Naive thymus-derived CD4-positive, alpha-beta T cell (primary cell): Measurements from ENCODE around the gene TAOK1. TPM values are rescaled to one million over a fixed set of nuclear protein-coding genes. Genes with fewer than 3 reads are reported as not detected.
A peak's percentile ranks its signal among the peaks of the same experiment; 100 is the strongest.

Experiments
- ATAC-seq: fragments of 150-1000 bp; cut with Tn5 transposase; 2 replicates; pipeline ENCODE4 v1.10.0; 2021; ENCODE audit warnings: mild to moderate bottlenecking, moderate library complexity
- CTCF ChIA-PET: fragments of 350-600 bp; sonication (Branson Sonifier 250); formaldehyde crosslinking; loops from one replicate; lab custom pipeline; 2021; ENCODE audit warnings: antibody characterized with exemption; lab: Charles Lee
- POLR2A ChIA-PET: fragments of 350-600 bp; sonication (Branson Sonifier 250); formaldehyde crosslinking; loops from one replicate; lab custom pipeline; 2021; ENCODE audit warnings: antibody characterized with exemption, inconsistent platforms; lab: Charles Lee
- DNase-seq, 9 donors: peaks; one replicate each; pipeline versions ENCODE4 v3.0.0 to v3.0.0-alpha.2; 2020 to 2022; ENCODE audit warnings: mixed read lengths in 1 of 9
- H3K27ac ChIP-seq: one replicate; pipeline ENCODE4 v1.7.0; 2013; ENCODE audit warnings: mild to moderate bottlenecking, low read depth, low read length, moderate library complexity
- H3K27me3 ChIP-seq, 2 donors: one replicate each; pipeline ENCODE4 v1.7.0; 2013; ENCODE audit warnings: low read length in 2 of 2, mild to moderate bottlenecking in 2 of 2, moderate library complexity in 2 of 2; ENCODE audit not compliant: control insufficient read depth in 2 of 2, insufficient read depth in 2 of 2
- H3K36me3 ChIP-seq, 3 experiments: 1 replicate in 2 of 3; 2 replicates in 1 of 3; pipeline ENCODE4 v1.7.0; 2013; ENCODE audit warnings: low read length in 3 of 3, mild to moderate bottlenecking in 3 of 3, moderate library complexity in 1 of 3; ENCODE audit not compliant: insufficient read depth in 3 of 3, control insufficient read depth in 2 of 3
- H3K4me1 ChIP-seq, 2 donors: one replicate each; pipeline ENCODE4 v1.7.0; 2013; ENCODE audit warnings: low read length in 2 of 2, mild to moderate bottlenecking in 2 of 2, moderate library complexity in 1 of 2; ENCODE audit not compliant: control insufficient read depth in 2 of 2, insufficient read depth in 2 of 2
- H3K4me3 ChIP-seq: 2 replicates; pipeline ENCODE4 v1.7.0; 2013; ENCODE audit warnings: mild to moderate bottlenecking, low read length
- H3K9me3 ChIP-seq, 3 experiments: 1 replicate in 2 of 3; 2 replicates in 1 of 3; pipeline ENCODE4 v1.7.0; 2013; ENCODE audit warnings: low read length in 3 of 3; ENCODE audit not compliant: control insufficient read depth in 2 of 3
- H3K27ac Mint-ChIP-seq, 9 donors: one replicate each; pipeline ENCODE4 v1.8.0; 2020 to 2022; ENCODE audit warnings: mixed read lengths in 9 of 9, mild to moderate bottlenecking in 8 of 9, moderate library complexity in 5 of 9, inconsistent platforms in 2 of 9
- H3K27me3 Mint-ChIP-seq, 5 donors: one replicate each; pipeline ENCODE4 v1.8.0; 2021 to 2022; ENCODE audit warnings: mixed read lengths in 5 of 5, mild to moderate bottlenecking in 1 of 5
- H3K36me3 Mint-ChIP-seq, 5 donors: one replicate each; pipeline ENCODE4 v1.8.0; 2020 to 2022; ENCODE audit warnings: mixed read lengths in 5 of 5, mild to moderate bottlenecking in 3 of 5, inconsistent platforms in 1 of 5
- H3K4me1 Mint-ChIP-seq, 7 donors: one replicate each; pipeline ENCODE4 v1.8.0; 2020 to 2022; ENCODE audit warnings: mixed read lengths in 7 of 7, mild to moderate bottlenecking in 3 of 7, inconsistent platforms in 1 of 7
- H3K4me3 Mint-ChIP-seq, 10 donors: one replicate each; pipeline ENCODE4 v1.8.0; 2020 to 2022; ENCODE audit warnings: mild to moderate bottlenecking in 10 of 10, mixed read lengths in 10 of 10, moderate library complexity in 6 of 10, inconsistent platforms in 2 of 10
- H3K9me3 Mint-ChIP-seq, 11 donors: one replicate each; pipeline ENCODE4 v1.8.0; 2020 to 2022; ENCODE audit warnings: mixed read lengths in 11 of 11, mild to moderate bottlenecking in 4 of 11, inconsistent platforms in 1 of 11, moderate library complexity in 1 of 11
- intact Hi-C, 2 donors: fragments of 100-400 bp; cut with micrococcal nuclease; formaldehyde crosslinking; loops; one replicate each; pipeline ENCODE4 v1.15.1; 2023
- polyA plus RNA-seq, 2 donors: library from polyadenylated mRNA; unstranded; fragments of 300-500 nt; fragmentation: Illumina TruSeq; gene quantifications; one replicate each; pipeline ENCODE4 v1.2.3, GENCODE V29; 2021
- total RNA-seq, 6 experiments: library from RNA in 5 of 6; stranded (reverse) in 5 of 6; gene quantifications; 1 replicate in 5 of 6; 2 replicates in 1 of 6; pipeline ENCODE4 v1.2.3 and lab custom pipeline; 2021 to 2026

TAOK1 gene
- total and polyA plus RNA-seq, 7 experiments from 2014 or later: 2.2 to 70.1 (median 63.9) TPM

- Mint-ChIP-seq H3K4me1 (no peaks in the 10 kb centered on the region), H3K36me3 (peaks cover 10 to 23% (median 13%) of the 10 kb centered on the region in 5 donors), H3K27me3 (no peaks in the 10 kb centered on the region), H3K27ac (no peak overlapping the region), H3K9me3 (no peaks in the 10 kb centered on the region), H3K4me3 (no peak overlapping the region)
- Histone ChIP-seq H3K27me3 (no peaks in the 10 kb centered on the region), H3K9me3 (no peaks in the 10 kb centered on the region), H3K4me3 (no peak overlapping the region), H3K27ac (no peak overlapping the region), H3K36me3 (peaks cover 8 to 50% (median 17%) of the 10 kb centered on the region in 3 experiments), H3K4me1 (no peaks in the 10 kb centered on the region)
- intact Hi-C loops: no loop called here
- ChIA-PET POLR2A (no interaction called here), CTCF (interaction anchor here (0.6 to 1.0 kb wide), 2 partner anchors 9 to 432 kb away, joined by 3 to 4 read pairs; no protein-coding TSS in a partner anchor)
- DNase-seq (no peak), ATAC-seq (no peak)
These were observed 136.2 kb downstream of the TAOK1 start for GRCh38 chr17:29526322-29526721.

GRCh38 chr17:29533976-29534375 is 143.8 kb downstream of the TAOK1 start:
- DNase-seq (no peak), ATAC-seq (no peak)
- no peak overlapping the region for H3K27ac ChIP-seq
- no peak overlapping the region for H3K4me3 Mint-ChIP-seq
- CTCF ChIA-PET: interaction anchor here (0.7 to 5.8 kb wide), 6 partner anchors 9 to 166 kb away, joined by 3 to 45 read pairs (median 3); partner anchors contain the start of gene TP53I13
- POLR2A ChIA-PET: interaction anchor here (0.5 to 1.2 kb wide), 2 partner anchors 15 to 157 kb away, joined by 3 read pairs; no protein-coding TSS in a partner anchor
- H3K9me3 ChIP-seq: no peaks in the 10 kb centered on the region
- no peaks in the 10 kb centered on the region for H3K4me1 Mint-ChIP-seq
- H3K27ac Mint-ChIP-seq: peak overlapping the region in 2 of 9 donors; percentile 14 to 36
- intact Hi-C loops: loop anchor here in 1 of 2 donors (10.0 kb wide), 1 partner anchor 49 kb away; no protein-coding TSS in a partner anchor
- peaks cover 5 to 49% (median 7%) of the 10 kb centered on the region in 3 experiments for H3K36me3 ChIP-seq
- no peaks in the 10 kb centered on the region for H3K9me3 Mint-ChIP-seq
- no peak overlapping the region for H3K4me3 ChIP-seq
- no peaks in the 10 kb centered on the region for H3K27me3 Mint-ChIP-seq
- H3K4me1 ChIP-seq: no peaks in the 10 kb centered on the region
- H3K36me3 Mint-ChIP-seq: peaks cover 11 to 37% (median 29%) of the 10 kb centered on the region in 5 donors
- no peaks in the 10 kb centered on the region for H3K27me3 ChIP-seq

GRCh38 chr17:29544066-29544465 is 153.9 kb downstream of the TAOK1 start:
- H3K36me3 Mint-ChIP-seq: peaks cover 3 to 41% (median 21%) of the 10 kb centered on the region in 5 donors
- H3K4me3 ChIP-seq: no peak overlapping the region
- no peaks in the 10 kb centered on the region for H3K27me3 ChIP-seq
- CTCF ChIA-PET: interaction anchor here (0.9 kb wide), 1 partner anchor 22 kb away, joined by 3 read pairs; no protein-coding TSS in a partner anchor
- no peak overlapping the region for H3K4me3 Mint-ChIP-seq
- H3K27ac Mint-ChIP-seq: no peak overlapping the region
- H3K4me1 Mint-ChIP-seq: peaks cover 0 to 9% (median 0%) of the 10 kb centered on the region in 7 donors
- ATAC-seq (no peak), DNase-seq (no peak)
- POLR2A ChIA-PET: no interaction called here
- no peaks in the 10 kb centered on the region for H3K4me1 ChIP-seq
- H3K27me3 Mint-ChIP-seq: no peaks in the 10 kb centered on the region
- H3K27ac ChIP-seq: no peak overlapping the region
- peaks cover 0 to 17% (median 11%) of the 10 kb centered on the region in 3 experiments for H3K36me3 ChIP-seq
- no peaks in the 10 kb centered on the region for H3K9me3 ChIP-seq
- intact Hi-C loops: no loop called here
- H3K9me3 Mint-ChIP-seq: no peaks in the 10 kb centered on the region

- Mint-ChIP-seq H3K27me3 (no peaks in the 10 kb centered on the region), H3K4me1 (peaks cover 0 to 11% (median 0%) of the 10 kb centered on the region in 7 donors), H3K27ac (peak overlapping the region in 1 of 9 donors; percentile 26), H3K36me3 (peaks cover 3 to 36% (median 18%) of the 10 kb centered on the region in 5 donors), H3K9me3 (no peaks in the 10 kb centered on the region), H3K4me3 (no peak overlapping the region)
- Histone ChIP-seq H3K27ac (no peak overlapping the region), H3K4me3 (no peak overlapping the region), H3K9me3 (no peaks in the 10 kb centered on the region), H3K4me1 (no peaks in the 10 kb centered on the region), H3K27me3 (no peaks in the 10 kb centered on the region), H3K36me3 (peaks cover 0 to 16% (median 11%) of the 10 kb centered on the region in 3 experiments)
- DNase-seq (no peak), ATAC-seq (no peak)
- POLR2A ChIA-PET: no interaction called here
- CTCF ChIA-PET: interaction anchor here (0.8 to 1.4 kb wide), 2 partner anchors 9 to 19 kb away, joined by 3 read pairs; no protein-coding TSS in a partner anchor
- intact Hi-C loops: no loop called here
These were observed 155.9 kb downstream of the TAOK1 start for GRCh38 chr17:29546085-29546484.

GRCh38 chr17:29546830-29547229 is 156.7 kb downstream of the TAOK1 start:
- ChIA-PET CTCF (no interaction called here), POLR2A (no interaction called here)
- Mint-ChIP-seq H3K4me1 (peaks cover 0 to 11% (median 0%) of the 10 kb centered on the region in 7 donors), H3K4me3 (no peak overlapping the region), H3K27me3 (no peaks in the 10 kb centered on the region), H3K36me3 (peaks cover 3 to 39% (median 20%) of the 10 kb centered on the region in 5 donors), H3K27ac (peak overlapping the region in 2 of 9 donors; percentile 26 to 72), H3K9me3 (no peaks in the 10 kb centered on the region)
- ATAC-seq (no peak), DNase-seq (no peak)
- Histone ChIP-seq H3K4me1 (no peaks in the 10 kb centered on the region), H3K9me3 (no peaks in the 10 kb centered on the region), H3K36me3 (peaks cover 0 to 16% (median 11%) of the 10 kb centered on the region in 3 experiments), H3K27me3 (no peaks in the 10 kb centered on the region), H3K4me3 (no peak overlapping the region), H3K27ac (no peak overlapping the region)
- intact Hi-C loops: no loop called here

GRCh38 chr17:29549177-29549923 is 159.2 kb downstream of the TAOK1 start:
- Histone ChIP-seq H3K4me1 (no peaks in the 10 kb centered on the region), H3K27ac (no peak overlapping the region), H3K27me3 (no peaks in the 10 kb centered on the region), H3K9me3 (no peaks in the 10 kb centered on the region), H3K36me3 (no peaks in the 10 kb centered on the region), H3K4me3 (no peak overlapping the region)
- H3K36me3 Mint-ChIP-seq: peaks cover 0 to 18% (median 7%) of the 10 kb centered on the region in 5 donors
- H3K4me1 Mint-ChIP-seq: peaks cover 0 to 11% (median 0%) of the 10 kb centered on the region in 7 donors
- ATAC-seq: no peak
- POLR2A ChIA-PET: interaction anchor here (0.6 kb wide), 1 partner anchor 15 kb away, joined by 3 read pairs; no protein-coding TSS in a partner anchor
- CTCF ChIA-PET: interaction anchor here (1.1 kb wide), 1 partner anchor 425 kb away, joined by 3 read pairs; no protein-coding TSS in a partner anchor
- no peak for DNase-seq
- no peak overlapping the region for H3K27ac Mint-ChIP-seq
- H3K4me3 Mint-ChIP-seq: no peak overlapping the region
- H3K27me3 Mint-ChIP-seq: no peaks in the 10 kb centered on the region
- intact Hi-C loops: no loop called here
- no peaks in the 10 kb centered on the region for H3K9me3 Mint-ChIP-seq
